GM13976 (cell line): ENCODE data around the gene PAX9.

Source experiments
- DNase-seq: peaks from one replicate; pipeline ENCODE4 v3.0.0; 2012; ENCODE audit warnings: low spot score
- CTCF ChIP-seq: IDR thresholded peaks from 2 replicates; pipeline ENCODE4 v1.5.1; 2012; ENCODE audit warnings: borderline replicate concordance, mild to moderate bottlenecking; ENCODE audit not compliant: insufficient read depth; ENCODE audit errors: extremely low read depth, missing control alignments, control extremely low read depth
- in situ Hi-C: fragments of 300-500 bp; cut with MboI; formaldehyde crosslinking; loops from one replicate; pipeline ENCODE4 v1.12.0; 2022; ENCODE audit warnings: low sequenced_read_pairs, mixed read lengths, inconsistent platforms; ENCODE audit not compliant: unreplicated experiment

Gene PAX9

DNA sequence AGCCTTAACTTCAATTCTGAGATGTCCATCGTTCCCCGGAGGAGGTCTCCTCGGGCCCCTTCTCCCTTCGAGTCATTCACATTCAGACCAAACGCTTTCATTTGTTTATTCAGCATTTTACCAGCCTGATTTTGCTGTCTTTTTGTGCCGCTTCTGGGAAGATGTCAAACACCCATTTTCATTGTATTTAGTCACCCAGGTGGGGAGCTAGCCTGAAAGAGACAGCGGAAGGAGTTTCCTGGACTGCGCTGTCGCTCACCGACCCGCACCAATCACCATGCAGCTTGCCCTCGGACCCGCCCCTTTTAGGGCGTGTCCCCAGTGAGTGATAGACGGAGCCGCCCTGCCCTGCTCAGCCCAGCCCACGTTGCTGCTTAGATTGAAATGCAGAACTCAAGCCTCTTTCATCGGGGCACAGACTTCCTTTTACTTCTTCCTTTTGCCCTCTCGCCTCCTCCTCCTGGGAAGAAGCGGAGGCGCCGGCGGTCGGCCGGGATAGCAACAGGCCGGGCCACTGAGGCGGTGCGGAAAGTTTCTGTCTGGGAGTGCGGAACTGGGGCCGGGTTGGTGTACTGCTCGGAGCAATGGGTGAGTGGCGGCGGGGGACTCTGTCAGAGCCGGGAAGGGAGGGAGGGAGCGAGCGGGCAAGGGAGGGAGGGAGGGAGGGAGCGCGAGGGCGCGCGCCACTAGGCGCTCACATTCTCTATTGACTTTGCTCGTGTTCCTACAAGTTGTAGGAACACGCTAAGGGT is at the start of gene PAX9:
Gene PAX9, plus strand, starts transcription at position 355 of the 752 bp plus-strand sequence. Its CDS starts 230 bp downstream, at position 585.
- no peak for TF ChIP-seq CTCF
- DNase-seq, result peak; percentile 48
- in situ Hi-C loops, result no loop called here

DNA sequence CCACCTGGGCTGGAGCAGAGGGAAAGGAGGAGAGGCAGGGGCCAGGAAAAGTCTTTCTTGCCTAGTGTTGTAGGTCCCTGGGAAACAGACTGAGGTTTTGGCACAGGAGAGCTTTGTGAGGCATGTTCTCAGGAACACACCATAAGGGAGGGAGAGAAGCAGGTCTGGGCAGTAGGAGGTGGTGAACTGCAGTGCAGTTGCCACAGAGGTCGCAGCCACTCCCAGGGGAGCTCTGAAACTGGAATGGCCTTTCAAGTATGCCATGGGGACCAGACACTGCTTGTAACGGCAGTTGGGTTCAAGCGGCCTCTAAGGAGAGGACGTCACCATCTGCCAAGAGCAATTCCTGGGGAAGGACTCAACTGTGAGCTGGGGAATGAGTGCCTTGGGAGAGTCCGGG is 43.8 kb upstream of the PAX9 start:
- TF ChIP-seq CTCF, result no peak
- in situ Hi-C loops, result no loop called here
- DNase-seq, result no peak

DNA sequence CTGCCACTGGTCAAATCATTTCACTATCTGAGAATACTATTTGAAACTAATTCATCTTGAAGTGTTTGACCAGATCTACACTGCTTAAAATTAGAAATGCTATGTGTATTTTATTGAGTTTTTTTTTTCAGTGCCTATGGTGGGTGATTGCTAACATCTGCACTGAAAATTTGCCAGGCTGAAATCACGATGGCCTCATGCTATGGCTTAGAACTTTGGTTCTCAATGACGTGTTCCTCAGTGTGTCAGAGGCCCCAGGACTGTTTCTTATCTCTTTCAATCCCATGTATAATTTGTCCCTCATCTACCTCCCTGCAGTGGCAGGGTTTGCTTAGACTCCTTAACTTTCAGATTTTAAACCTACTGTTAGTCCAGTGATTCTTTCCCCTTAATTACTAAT is 43.0 kb upstream of the PAX9 start:
- no peak for TF ChIP-seq CTCF
- no peak for DNase-seq
- in situ Hi-C loops, result no loop called here

- no peak for DNase-seq
- no peak for TF ChIP-seq CTCF
- in situ Hi-C loops, result no loop called here
Measured at GRCh38 chr14:36619131-36619530, 42.5 kb upstream of the PAX9 start.

- no peak for TF ChIP-seq CTCF
- no peak for DNase-seq
- in situ Hi-C loops, result no loop called here
Measured at GRCh38 chr14:36619853-36620252, 41.8 kb upstream of the PAX9 start.

DNA sequence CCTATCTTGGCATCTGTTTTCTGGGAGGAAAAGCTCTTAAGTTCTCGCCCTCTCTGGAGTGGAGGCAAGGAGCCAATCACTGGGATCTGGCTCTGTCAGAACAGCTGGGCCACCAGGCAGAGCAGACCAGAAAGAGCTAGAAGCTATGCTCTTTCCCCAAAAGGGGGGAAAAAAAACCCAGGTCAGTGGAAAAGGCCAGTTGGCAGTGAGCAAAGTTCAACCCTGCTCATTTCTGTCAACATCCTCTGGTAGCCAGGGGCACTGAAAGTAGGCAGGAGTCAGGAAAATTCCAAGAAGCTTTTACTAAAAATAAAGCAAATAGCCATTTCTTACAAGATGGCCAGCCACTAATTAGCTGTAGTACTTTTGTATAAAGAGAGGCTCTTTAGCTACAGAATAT is 36.6 kb upstream of the PAX9 start:
- in situ Hi-C loops, result no loop called here
- no peak for TF ChIP-seq CTCF
- no peak for DNase-seq
